CD4-positive, alpha-beta T cell treated with Interleukin-12 subunit alpha and Interleukin-12 subunit beta, for 1 hour (primary cell): Measurements from ENCODE around the gene IL13.
A peak's percentile ranks its signal among the peaks of the same experiment; 100 is the strongest.

Source experiments
- DNase-seq: peaks from one replicate; pipeline ENCODE4 v3.0.0-alpha.2; 2020

IL13 gene

DNA sequence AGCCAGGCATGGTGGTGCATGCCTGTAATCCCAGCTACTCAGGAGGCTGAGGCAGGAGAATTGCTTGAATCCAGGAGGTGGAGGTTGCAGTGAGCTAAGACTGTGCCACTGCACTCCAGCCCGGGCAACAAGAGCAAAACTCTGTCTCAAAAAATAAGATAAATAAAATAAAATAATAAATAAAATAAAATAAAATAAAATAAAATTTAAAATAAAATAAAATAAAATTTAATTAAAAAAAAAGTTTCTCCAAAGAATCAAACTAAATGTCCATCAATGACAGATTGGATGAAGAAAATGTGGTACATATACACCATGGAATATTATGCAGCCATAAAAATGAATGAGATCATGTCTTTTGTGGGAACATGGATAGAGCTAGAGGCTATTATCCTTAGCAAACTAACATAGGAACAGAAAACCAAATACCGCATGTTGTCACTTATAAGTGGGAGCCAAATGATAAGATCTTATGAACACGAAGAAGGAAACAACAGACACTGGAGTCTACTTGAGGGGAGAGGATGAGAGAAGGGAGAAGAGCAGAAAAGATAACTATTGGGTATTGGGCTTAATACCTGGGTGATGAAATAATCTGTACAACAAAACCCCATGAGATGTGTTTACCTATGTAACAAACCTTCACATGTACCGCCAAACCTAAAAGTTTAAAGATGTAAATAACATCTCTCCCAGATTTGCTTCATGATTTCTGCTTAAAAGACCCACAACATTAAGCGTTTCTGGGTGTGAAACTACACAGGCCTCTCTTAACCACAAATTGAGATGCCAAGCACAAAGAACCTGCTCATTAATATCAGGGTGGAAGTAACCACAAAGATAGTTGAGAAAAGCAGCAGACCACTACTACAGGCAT lies 34.0 kb downstream of the IL13 start:
- DNase-seq = peak; percentile 25

DNA sequence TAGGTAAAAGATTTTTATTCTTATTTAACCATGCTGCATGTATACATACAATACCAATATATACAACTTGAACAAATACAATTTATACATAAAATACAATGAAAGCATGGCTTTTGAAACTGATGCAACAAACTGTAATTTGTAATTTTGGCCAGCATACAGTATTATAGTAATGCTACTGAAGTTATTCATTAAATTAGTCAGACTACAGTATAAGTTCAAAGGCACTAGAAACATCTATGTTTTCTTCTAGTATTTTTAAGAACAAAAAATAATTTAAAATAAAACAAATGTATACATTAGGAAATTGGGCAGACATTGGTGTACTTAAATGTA lies 34.6 kb downstream of the IL13 start:
- DNase-seq = no peak

DNA sequence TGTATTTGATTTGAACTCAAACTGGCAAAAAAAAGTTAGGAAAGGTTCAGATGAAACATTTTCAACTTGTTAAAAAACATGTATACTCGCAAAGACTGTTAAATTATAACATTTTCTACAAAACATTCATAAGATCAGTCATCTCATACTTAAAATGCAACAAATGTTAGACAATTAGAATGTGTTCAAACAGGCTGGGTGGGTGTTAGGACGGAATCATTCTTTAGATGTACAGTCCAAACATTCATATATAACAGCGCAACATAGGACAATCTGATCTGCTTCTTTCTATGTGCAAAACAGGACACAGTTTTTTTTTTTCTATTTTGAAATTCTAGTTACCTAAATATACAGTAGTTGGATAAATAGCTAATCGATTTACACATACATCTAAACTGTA lies 38.0 kb downstream of the IL13 start:
- no peak for DNase-seq

DNA sequence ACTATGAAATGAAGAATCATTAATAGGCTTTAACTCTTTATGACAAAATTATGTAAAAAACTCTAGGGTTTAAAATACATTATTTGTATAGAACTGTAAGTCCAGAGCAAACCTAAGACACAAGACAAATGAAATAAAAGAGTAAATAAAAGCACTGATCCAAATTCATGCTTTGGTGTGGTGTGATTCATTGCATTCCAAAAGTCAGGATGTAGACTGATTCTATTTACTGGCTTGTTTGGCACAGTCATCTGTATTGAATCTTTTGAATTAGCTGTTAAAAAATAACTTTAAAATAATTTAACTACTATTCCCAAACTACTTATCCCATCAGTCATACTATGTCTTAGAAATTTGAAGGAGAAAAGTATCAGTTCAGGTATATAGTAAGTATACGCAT lies 46.9 kb downstream of the IL13 start:
- no peak for DNase-seq

DNA sequence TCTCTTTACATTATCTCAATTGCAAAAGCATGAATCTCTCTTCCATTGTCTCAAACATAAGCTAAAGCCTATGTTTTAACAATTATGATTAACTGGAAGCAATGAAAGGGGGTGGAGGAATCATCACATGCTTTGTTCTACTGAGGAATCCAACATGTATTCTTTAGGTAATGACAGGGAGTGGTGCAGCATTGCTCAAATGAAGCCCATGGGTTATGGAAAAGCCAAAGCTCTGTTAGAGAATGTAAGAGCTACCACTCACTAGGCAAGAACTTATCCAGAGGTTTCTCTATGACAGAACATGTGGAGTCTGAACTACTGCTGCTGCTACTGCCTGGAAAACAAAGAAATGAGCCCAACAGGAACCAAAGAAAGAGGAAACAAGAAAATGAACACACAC lies 50.7 kb downstream of the IL13 start:
- no peak for DNase-seq
